Pancreas (tissue), 10 donors: ENCODE results near the gene RHOV. TPM values are rescaled to one million over a fixed set of nuclear protein-coding genes. Genes with fewer than 3 reads are reported as not detected.
A peak's percentile ranks its signal among the peaks of the same experiment; 100 is the strongest.

ENCODE experiments used
- ATAC-seq, 4 donors: fragments of 200-7000 bp; cut with Tn5 transposase; one replicate each; pipeline versions ENCODE4 v1.8.0 to v1.9.1; 2020; ENCODE audit warnings: mild to moderate bottlenecking in 4 of 4, moderate library complexity in 4 of 4
- DNase-seq, 6 donors: peaks; one replicate each; pipeline ENCODE4 v3.0.0-alpha.2; 2020
- FAIRE-seq: peaks from 2 replicates; lab custom pipeline; 2012; peaks lifted over from hg19 to GRCh38; lab: Jason Lieb, UNC
- H3K27ac ChIP-seq, 4 donors: fragments of 200-600 bp; sonication (generic); 1 replicate in 3 of 4; 2 replicates in 1 of 4; pipeline versions ENCODE4 v1.5.0 to v1.8.0; 2020
- H3K27me3 ChIP-seq, 4 donors: fragments of 200-600 bp; one replicate each; pipeline ENCODE4 v1.8.0; 2021
- H3K36me3 ChIP-seq, 3 donors: fragments of 200-600 bp; sonication (generic) in 1 of 3; one replicate each; pipeline versions ENCODE4 v1.5.0 to v1.8.0; 2020 to 2021
- H3K4me1 ChIP-seq, 3 donors: fragments of 200-600 bp; one replicate each; pipeline ENCODE4 v1.8.0; 2021
- H3K4me3 ChIP-seq, 4 donors: fragments of 200-600 bp; sonication (generic) in 2 of 4; one replicate each; pipeline versions ENCODE4 v1.5.0 to v1.8.0; 2020 to 2021
- H3K9me3 ChIP-seq, 4 donors: fragments of 200-600 bp; one replicate each; pipeline ENCODE4 v1.8.0; 2021
- WGBS, 2 donors: extraction: QIAGEN DNeasy Blood & Tissue Kit; methylation state at CpG; one replicate each; pipeline ENCODE4 v1.1.7; 2013; 5-methylcytosine and 5-hydroxymethylcytosine counted together
- intact Hi-C, 3 donors: fragments of 100-400 bp; cut with DNase I; formaldehyde crosslinking; loops; one replicate each; pipeline versions ENCODE4 v1.11.1 to v1.14.2; 2022
- polyA plus RNA-seq, 2 donors: library from polyadenylated mRNA; stranded (reverse); fragments of 200-250 nt; gene quantifications; one replicate each; pipeline ENCODE4 v1.2.3, GENCODE V29; 2013
- total RNA-seq, 6 donors: library from RNA; stranded (reverse); fragmentation: NEBNext Ultra II Directional in 4 of 6; extraction: Animal tissue kit (Norgen Biotek cat#: 25700) in 4 of 6; gene quantifications; one replicate each; pipeline versions ENCODE4 v1.2.1 to v1.2.4, GENCODE V29; 2021 to 2023
- TF ChIP-seq, protein P1 (sequence below), 4 donors: fragments of 200-600 bp; sonication (generic) in 3 of 4; IDR thresholded peaks; one replicate each; pipeline versions ENCODE4 v1.5.0 to v1.8.0; 2021; ENCODE audit warnings: antibody characterized with exemption in 4 of 4
- donor health status: healthy with polysubstance abuse.
- donor health status: DM: no; HTN: no; CAD: no; lungs with moderate emphysema.
- donor health status: DM: no; HTN: no; CAD: no.
- donor health status: control.
- donor health status: control.
- donor health status: Bipolar disorder and iron deficiency.
- donor health status: DM: yes; HTN: yes; CAD: no.
- donor health status: DM: no; HTN: no; CAD: no.
- donor health status: DM: no; HTN: no; CAD: no.
- donor health status: DM: yes; HTN: yes; CAD: no.

The RHOV gene
- total and polyA plus RNA-seq, 8 donors, result 3.5 to 19.8 (median 10.9) TPM

DNA sequence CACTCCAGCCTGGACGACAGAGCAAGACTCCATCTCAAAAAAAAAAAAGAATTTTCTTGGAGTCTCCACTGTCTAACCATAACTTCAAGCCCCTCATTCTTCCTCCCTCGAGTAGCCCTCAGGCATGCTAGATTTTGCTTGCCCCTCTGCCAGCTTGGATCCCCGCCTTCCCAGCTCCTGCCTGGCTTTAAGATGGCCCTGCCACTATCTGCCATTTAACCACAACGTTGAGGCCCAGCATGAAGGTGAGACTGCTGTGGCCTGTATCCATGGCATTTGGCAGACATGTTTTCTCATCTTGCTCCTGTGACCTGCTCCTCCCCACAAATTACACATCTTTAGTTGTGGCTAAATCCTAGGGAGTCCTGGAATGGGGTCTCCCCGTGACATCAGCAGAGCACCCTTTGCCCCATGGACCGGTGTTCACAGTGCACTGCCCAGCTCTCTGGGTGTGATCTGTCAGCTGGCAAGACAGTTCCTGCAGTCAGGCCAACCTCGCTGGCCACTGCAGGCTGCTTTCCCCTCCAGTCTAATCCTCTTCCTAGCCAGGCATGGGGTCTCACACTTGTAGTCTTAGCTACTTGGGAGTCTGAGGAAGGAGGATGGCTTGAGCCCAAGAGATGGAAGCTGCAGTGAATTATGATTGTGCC is 30.6 kb upstream of the RHOV start:
- no peaks in the 10 kb centered on the region for H3K27me3 ChIP-seq
- DNase-seq (no peak), FAIRE-seq (no peak), ATAC-seq (no peak)
- H3K9me3 ChIP-seq, result no peaks in the 10 kb centered on the region
- H3K4me1 ChIP-seq, result peaks cover 6 to 19% (median 11%) of the 10 kb centered on the region in 3 donors
- WGBS, 2 donors, result 68 to 84% methylated on average over 7 of the region's 7 CpGs
- intact Hi-C loops, result loop anchor here in 2 of 3 donors (5.0 to 10.0 kb wide), 4 partner anchors 110 to 420 kb away; no protein-coding TSS in a partner anchor
- H3K4me3 ChIP-seq, result no peak overlapping the region
- no peak overlapping the region for H3K27ac ChIP-seq
- TF ChIP-seq, protein P1, sequence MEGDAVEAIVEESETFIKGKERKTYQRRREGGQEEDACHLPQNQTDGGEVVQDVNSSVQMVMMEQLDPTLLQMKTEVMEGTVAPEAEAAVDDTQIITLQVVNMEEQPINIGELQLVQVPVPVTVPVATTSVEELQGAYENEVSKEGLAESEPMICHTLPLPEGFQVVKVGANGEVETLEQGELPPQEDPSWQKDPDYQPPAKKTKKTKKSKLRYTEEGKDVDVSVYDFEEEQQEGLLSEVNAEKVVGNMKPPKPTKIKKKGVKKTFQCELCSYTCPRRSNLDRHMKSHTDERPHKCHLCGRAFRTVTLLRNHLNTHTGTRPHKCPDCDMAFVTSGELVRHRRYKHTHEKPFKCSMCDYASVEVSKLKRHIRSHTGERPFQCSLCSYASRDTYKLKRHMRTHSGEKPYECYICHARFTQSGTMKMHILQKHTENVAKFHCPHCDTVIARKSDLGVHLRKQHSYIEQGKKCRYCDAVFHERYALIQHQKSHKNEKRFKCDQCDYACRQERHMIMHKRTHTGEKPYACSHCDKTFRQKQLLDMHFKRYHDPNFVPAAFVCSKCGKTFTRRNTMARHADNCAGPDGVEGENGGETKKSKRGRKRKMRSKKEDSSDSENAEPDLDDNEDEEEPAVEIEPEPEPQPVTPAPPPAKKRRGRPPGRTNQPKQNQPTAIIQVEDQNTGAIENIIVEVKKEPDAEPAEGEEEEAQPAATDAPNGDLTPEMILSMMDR (IDR thresholded peaks at IDR 0.05), result no peak
- H3K36me3 ChIP-seq, result peaks cover 0 to 24% (median 8%) of the 10 kb centered on the region in 3 donors

DNA sequence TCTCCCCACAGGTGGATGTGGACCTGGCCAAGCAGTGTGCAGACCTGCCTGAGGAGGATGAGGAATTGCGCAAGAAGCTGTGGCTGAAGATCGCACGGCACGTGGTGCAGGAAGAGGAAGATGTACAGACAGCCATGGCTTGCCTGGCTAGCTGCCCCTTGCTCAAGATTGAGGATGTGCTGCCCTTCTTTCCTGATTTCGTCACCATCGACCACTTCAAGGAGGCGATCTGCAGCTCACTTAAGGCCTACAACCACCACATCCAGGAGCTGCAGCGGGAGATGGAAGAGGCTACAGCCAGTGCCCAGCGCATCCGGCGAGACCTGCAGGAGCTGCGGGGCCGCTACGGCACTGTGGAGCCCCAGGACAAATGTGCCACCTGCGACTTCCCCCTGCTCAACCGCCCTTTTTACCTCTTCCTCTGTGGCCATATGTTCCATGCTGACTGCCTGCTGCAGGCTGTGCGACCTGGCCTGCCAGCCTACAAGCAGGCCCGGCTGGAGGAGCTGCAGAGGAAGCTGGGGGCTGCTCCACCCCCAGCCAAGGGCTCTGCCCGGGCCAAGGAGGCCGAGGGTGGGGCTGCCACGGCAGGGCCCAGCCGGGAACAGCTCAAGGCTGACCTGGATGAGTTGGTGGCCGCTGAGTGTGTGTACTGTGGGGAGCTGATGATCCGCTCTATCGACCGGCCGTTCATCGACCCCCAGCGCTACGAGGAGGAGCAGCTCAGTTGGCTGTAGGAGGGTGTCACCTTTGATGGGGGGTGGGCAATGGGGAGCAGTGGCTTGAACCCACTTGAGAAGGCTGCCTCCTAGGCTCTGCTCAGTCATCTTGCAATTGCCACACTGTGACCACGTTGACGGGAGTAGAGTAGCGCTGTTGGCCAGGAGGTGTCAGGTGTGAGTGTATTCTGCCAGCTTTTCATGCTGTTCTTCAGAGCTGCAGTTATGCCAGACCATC is 28.8 kb upstream of the RHOV start:
- Histone ChIP-seq H3K4me3 (no peak overlapping the region), H3K27ac (no peak overlapping the region), H3K36me3 (peaks cover 0 to 36% (median 12%) of the 10 kb centered on the region in 3 donors), H3K4me1 (peaks cover 6 to 19% (median 11%) of the 10 kb centered on the region in 3 donors), H3K27me3 (no peaks in the 10 kb centered on the region), H3K9me3 (no peaks in the 10 kb centered on the region)
- intact Hi-C loops, result loop anchor here in 2 of 3 donors (5.0 to 10.0 kb wide), 3 partner anchors 112 to 422 kb away; no protein-coding TSS in a partner anchor
- ATAC-seq, result no peak
- 83 to 84% methylated on average over 33 of the region's 33 CpGs for WGBS, 2 donors
- no peak for FAIRE-seq
- DNase-seq, result peak in 2 of 6 donors; percentile 52 to 70
- TF ChIP-seq, protein P1 (IDR thresholded peaks at IDR 0.05), result no peak

DNA sequence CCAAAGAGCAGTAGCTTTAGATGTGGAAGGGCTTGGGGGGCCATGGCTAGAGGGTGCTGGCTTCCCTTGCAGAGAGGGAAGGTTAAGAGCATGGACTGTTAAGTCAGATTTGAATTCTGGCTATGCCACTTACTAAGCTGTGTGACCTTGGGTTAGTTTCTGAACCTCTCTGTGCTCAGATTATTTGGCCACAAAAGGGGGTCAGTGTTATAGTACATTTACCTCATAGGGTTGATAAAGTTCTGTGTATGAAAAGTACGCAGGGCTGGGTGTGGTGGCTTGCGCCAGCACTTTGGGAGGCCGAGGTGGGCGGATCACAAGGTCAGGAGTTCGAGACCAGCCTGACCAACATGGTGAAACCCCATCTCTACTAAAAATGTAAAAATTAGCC is 27.0 kb upstream of the RHOV start:
- intact Hi-C loops, result loop anchor here in 2 of 3 donors (5.0 to 10.0 kb wide), 3 partner anchors 114 to 424 kb away; no protein-coding TSS in a partner anchor
- TF ChIP-seq, protein P1 (IDR thresholded peaks at IDR 0.05), result no peak
- FAIRE-seq, result no peak
- DNase-seq, result no peak
- 77 to 79% methylated on average over 5 of the region's 5 CpGs for WGBS, 2 donors
- Histone ChIP-seq H3K36me3 (peaks cover 0 to 36% (median 12%) of the 10 kb centered on the region in 3 donors), H3K9me3 (no peaks in the 10 kb centered on the region), H3K27me3 (no peaks in the 10 kb centered on the region), H3K27ac (no peak overlapping the region), H3K4me1 (peaks cover 0 to 12% (median 0%) of the 10 kb centered on the region in 3 donors), H3K4me3 (no peak overlapping the region)
- ATAC-seq, result no peak

DNA sequence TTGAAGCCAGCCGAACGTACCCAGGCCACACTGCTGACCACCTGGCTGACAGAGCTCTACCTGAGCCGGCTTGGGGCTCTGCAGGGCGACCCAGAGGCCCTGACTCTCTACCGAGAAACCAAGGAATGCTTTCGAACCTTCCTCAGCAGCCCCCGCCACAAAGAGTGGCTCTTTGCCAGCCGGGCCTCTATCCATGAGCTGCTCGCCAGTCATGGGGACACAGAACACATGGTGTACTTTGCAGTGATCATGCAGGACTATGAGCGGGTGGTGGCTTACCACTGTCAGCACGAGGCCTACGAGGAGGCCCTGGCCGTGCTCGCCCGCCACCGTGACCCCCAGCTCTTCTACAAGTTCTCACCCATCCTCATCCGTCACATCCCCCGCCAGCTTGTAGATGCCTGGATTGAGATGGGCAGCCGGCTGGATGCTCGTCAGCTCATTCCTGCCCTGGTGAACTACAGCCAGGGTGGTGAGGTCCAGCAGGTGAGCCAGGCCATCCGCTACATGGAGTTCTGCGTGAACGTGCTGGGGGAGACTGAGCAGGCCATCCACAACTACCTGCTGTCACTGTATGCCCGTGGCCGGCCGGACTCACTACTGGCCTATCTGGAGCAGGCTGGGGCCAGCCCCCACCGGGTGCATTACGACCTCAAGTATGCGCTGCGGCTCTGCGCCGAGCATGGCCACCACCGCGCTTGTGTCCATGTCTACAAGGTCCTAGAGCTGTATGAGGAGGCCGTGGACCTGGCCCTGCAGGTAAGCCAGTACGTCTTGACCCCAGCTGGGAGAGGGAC is 26.4 kb upstream of the RHOV start:
- peak in 1 of 6 donors; percentile 79 for DNase-seq
- TF ChIP-seq, protein P1 (IDR thresholded peaks at IDR 0.05), result no peak
- intact Hi-C loops, result loop anchor here in 2 of 3 donors (5.0 to 10.0 kb wide), 3 partner anchors 114 to 424 kb away; no protein-coding TSS in a partner anchor
- FAIRE-seq, result no peak
- Histone ChIP-seq H3K4me1 (peaks cover 0 to 13% (median 0%) of the 10 kb centered on the region in 3 donors), H3K27ac (no peak overlapping the region), H3K27me3 (no peaks in the 10 kb centered on the region), H3K4me3 (no peak overlapping the region), H3K36me3 (peaks cover 0 to 36% (median 12%) of the 10 kb centered on the region in 3 donors), H3K9me3 (no peaks in the 10 kb centered on the region)
- WGBS, 2 donors, result 90 to 91% methylated on average over 36 of the region's 36 CpGs
- ATAC-seq, result no peak
